ENCODE results near the gene PRKG1.

GRCh38 chr10:51521605-51522004, 447.3 kb downstream of the PRKG1 start:
- TF ChIP-seq CTCF (IDR thresholded peaks at IDR 0.05) (no peak), POLR2A (IDR thresholded peaks at IDR 0.05) (no peak)
